ENCODE results near the gene DYNC1I1. TPM values are rescaled to one million over a fixed set of nuclear protein-coding genes. Genes with fewer than 3 reads are reported as not detected.

Gene DYNC1I1
- polyA plus RNA-seq, 12 donors = 0.39 to 1.3 (median 0.83) TPM; not detected in 2

DNA sequence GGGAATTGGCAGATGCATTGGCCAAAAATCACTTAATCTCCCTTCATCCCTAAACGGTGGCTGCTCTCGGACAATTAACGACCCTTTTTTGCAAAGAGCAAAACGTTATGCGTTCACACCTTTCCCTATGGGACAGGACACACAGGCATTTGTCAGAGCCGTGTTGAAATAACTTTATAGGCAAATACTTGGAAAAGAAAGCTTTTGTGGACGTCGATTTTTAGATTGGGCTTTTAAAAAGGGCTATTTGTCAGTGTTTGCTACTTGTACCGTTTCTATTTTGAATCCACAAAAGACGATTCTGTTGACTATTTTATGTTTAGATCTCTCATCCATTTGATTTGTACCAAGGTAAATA, 304.0 kb downstream of the DYNC1I1 start:
- no peak for DNase-seq

DNA sequence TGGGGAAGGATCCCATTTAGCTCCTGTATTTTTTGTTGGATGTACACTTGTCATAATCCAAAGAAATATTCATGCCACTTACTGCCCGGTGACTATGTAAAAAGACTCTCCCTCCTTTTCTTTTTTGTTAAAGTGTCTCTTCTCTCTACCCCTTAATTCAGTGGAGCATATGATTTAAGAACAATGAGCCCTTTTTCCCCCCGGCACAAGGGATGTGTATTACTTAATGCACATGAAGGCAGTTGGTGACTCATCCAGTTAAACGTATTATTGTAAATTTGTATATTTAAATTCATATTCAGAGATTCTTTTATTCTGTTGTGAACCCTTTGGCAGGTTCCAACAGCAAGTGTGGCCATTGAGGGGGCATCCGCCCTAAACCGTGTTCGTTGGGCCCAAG, 307.7 kb downstream of the DYNC1I1 start:
- DNase-seq = no peak

DNA sequence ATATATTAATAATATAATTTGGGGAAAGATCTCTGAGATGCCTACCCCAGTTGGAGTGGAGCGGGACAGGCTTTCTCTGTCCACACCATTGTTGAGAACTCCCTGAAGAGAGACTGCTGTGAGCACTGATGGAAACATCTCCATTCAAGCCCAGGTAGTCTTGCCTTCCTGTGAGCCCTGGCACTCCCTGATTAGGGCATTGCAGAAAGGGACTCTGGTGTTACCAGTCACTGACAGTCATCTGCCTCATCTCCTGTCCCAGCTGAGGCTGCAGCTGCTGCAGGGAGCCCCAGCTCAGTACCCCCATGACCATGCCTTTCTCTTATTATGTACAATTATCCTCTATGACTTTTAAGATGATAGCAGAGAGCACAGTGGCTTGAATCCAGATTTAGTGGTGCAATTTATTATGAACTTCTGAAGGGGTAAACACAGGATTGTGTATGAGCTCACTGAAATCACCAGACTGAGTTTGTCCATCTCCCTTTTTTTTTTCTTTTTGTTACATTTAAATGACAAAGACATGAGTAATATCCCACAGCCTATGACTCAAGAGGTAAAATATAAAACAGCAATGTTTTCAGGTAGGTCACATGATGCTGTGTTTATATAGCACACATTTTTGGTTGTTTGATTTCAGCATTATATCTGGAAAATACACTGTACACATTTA, 312.7 kb downstream of the DYNC1I1 start:
- DNase-seq = no peak

DNA sequence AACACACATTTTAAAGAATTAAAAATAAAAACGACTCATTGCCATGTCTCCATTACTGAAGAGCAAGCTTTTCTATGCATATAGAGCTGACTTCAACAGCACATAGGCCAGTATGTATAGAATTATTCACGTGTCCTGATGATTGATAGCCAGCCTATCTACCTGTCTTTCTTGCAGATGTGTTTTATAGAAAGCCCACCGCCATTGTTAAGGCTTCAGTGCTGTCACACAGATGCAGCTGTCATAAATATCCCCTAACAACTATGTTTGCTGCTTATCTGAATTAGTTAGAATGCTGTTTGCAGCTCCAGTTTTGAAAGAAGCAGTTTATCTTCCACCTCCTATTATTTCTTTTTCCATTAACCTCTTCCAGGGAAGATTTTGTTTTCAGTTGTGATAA, 313.6 kb downstream of the DYNC1I1 start:
- no peak for DNase-seq

DNA sequence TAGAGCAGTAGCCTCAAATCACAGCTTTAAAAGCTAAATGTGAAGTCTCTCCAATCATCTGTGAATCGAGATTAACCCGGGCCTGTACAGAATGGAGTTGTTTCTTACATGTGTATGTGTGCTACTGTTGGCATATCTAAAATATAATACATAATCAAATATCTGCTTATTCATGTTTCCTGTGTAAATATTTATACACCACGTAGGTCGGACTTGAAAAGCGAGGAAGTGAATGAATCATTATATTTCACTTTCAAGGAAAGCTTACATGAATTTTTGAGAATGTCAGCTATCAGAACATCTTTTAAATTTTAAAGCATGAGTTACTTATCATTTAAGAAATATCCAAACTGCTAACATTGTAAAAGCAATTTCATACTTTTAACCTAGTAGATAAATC, 316.2 kb downstream of the DYNC1I1 start:
- no peak for DNase-seq

DNA sequence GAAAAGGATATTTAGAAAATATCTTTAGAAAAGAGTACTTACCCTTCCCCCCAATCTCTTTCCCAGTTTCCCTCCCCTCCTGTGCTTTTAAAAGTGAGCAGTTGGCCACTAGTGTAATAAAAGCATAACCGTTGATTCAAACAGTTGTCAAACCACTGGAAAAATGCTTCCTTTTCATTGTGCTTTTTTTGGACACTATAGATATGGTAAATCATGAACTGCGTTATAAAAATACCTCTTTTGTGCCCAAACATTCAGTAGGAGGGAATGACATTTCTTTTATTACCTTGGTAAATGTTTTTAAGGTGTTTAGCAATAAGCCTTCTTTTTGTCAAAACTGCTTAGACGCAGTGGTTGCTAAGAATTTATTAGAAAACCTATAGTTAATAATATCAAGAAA, 317.2 kb downstream of the DYNC1I1 start:
- no peak for DNase-seq

DNA sequence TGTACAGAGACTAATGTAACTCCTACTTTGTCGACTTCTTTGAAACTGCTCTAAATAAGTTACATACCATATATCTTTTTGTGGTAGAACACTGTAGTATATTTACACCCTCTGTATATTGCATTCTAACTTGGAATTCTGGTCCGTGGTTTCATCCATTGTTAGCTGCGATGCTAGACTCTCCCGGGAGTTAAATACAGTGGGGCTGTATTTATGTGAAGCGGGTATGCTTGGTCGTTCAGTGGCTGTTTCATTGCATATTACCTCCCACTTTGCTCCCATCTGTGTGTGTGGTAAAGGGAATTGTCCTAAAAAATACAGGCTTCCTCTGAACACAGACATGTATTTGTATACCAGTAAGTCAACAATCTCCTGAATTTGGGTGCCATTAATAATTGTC, 318.4 kb downstream of the DYNC1I1 start:
- no peak for DNase-seq

DNA sequence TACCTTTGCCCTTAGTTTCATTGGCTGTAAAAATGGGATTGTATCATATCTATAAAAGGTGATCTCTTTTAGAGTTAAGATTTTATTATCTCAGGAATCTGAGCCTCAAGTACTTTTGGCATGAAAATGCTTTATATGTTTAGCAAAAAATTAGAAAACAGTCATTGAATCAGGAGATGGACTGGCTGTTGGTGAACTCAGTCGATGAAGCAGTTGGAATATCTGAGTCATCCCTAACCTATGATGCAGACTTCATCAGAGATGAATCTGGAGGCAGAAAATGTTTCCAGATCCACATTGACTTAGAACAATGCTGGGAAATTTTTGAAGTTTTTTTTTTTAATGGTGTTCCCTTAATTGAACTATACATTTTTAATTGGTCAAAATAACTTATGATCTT, 321.1 kb downstream of the DYNC1I1 start:
- no peak for DNase-seq

DNA sequence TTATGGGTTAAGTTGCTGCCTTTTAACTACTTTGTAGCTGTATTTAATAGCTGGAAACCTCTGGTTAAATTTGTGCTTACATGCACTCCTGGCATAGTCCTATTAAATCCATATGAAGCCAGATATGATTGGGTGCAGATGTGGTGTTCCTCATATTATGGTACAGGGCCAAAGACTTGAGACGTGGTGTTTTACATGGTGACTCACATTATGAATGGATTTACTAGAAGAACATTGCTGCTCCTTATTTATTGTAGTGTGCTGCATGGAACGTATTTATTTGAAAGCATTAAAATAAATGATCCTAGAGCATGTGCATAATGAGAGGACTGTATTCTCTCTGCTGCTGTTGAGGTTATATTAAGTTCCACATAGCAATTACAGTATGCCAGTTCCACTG, 325.5 kb downstream of the DYNC1I1 start:
- no peak for DNase-seq

DNA sequence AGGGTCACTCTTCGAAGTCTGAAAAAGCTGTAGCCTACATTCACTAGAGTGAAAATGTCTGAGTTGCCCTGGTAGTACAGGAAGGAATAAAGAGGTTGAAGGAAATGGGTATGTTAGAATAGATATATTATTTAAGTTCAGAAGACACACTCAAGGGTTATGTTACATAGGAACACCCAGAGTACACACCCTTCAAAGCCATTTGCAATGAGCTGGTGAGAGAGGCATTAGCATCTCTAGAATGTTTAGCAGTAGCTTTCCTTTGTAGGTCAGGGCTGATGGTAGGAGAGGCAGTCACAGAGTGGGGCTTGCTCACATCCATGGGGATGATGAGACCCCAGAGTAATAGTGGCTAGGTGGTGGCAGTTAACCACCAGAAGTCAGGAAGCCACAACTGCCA, 328.4 kb downstream of the DYNC1I1 start:
- DNase-seq = no peak

DNA sequence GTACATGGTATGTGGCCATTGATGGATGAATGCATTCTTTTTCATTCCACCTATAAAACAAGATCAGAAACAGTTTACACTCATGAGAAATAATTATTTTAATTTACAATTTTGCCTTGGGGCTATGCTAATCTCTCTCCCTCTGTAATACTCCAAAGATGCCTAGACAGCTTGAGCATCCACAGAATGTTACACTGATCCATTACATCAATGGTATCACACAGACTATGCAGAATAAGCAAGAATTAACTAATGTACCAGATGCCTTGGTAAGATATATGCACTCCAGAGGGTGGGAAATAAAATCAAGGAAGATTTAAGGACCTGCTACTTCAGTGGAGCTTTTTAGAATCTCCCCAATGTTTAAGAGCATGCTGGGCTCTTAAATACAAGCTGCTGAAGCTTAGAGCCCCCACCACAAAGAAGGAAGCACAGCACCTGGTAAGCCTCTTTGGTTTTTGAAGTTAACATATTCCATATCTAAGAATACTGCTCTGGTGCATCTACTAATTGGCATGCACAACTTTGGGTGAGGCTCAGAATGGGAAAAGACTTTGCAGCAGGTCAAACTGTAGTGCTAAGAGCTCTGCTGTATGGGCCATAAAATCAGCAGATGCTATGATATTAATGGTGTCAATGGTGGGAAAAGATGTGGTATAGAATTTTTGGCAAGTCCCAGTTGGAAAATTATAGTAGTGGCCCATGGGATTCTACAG, 329.9 kb downstream of the DYNC1I1 start:
- no peak for DNase-seq

DNA sequence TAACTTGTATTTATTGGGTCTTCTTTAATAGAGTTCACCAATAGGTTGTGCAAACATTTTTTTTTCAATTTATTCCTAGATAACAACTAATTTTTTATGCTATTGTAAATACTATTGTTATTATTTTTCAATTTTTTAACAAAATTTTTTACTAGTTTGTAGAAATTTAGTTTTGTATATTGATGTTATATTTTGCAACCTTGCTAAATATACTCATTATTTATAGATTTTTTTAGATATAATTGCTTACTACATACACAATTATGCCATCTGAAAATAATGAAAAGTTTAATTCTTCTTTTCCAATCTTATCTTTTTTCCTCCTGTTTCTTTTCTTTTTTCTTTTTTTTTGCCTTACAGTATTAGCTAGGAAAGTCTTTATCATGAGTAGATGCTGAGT, 332.6 kb downstream of the DYNC1I1 start:
- DNase-seq = no peak

DNA sequence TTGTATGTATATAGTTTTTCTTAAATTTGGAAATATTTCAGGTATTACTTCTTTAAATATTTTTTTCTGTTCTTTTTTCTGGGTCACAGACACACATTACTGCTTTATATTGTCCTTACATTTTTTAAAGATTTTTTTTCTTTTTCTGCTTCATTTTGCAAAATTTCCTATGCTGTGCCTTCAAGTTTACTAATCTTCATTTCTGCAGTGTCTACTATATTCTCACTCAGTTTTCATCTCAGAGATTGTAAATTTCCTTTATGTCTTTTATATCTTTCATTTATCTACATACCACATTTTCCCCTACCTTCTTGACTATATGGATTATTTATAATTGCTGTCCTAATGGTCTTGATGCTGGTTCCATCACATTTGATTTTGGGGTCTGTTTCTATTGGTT, 339.1 kb downstream of the DYNC1I1 start:
- no peak for DNase-seq

DNA sequence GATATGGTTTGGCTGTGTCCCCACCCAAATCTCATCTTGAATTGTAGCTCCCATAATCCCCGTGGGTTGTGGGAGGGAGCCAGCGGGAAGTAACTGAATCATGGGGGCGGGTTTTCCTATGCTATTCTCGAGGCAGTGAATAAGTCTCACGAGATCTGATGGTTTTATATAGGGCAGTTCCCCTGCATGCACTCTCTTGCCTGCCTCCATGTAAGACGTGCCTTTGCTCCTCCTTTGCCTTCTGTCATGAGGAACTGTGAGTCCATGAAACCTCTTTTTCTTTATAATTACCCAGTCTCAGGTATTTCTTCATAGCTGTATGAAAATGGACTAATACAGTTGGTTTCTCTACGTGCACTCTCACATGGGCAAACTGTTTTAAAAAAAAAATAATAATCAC, 341.8 kb downstream of the DYNC1I1 start:
- DNase-seq = no peak

DNA sequence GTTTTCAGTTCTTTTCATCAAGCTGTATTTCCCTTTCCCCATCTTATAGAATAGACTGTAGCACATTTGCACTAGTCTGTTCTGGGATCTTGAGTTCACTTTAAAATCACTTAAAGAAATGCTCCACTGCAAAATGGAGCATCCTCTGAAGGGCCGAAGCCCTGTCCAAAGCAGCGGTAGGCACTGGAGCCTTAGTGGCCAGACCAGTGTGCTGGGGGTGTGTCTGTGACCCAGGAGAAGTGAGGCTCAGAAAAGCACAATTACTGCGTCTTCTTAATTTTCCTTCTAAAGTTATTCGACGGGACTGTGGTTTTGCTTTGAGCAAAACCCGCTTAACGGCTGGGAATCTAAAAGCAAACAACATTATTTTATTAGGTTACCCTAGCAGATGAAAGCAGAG, 343.8 kb downstream of the DYNC1I1 start:
- no peak for DNase-seq

DNA sequence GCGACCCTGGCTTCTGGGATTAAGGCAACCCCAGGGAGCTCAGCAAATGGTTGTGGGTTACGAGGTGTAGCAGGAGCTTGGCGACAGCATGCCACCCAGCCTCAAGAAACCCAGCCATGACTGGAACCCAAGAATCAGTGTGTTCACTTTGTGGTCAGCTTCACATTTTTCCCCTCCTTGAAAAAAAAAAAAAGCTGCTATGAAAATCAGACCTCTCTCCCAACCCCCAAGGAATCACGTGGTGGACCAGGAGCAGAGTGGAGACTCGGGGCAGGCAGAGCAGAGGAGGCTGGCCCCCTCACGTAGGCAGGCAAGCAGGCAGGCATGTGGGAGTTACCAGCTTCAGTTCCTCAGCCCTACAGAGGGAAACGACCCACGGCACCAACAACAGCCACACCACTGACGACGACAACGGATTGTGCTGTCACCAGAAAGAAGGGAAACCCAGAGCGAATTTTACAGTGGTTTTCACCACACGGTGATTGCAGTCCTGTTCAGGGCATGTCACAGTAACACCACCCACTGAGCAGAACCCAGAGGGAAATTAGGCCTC, 346.2 kb downstream of the DYNC1I1 start:
- DNase-seq = no peak

DNA sequence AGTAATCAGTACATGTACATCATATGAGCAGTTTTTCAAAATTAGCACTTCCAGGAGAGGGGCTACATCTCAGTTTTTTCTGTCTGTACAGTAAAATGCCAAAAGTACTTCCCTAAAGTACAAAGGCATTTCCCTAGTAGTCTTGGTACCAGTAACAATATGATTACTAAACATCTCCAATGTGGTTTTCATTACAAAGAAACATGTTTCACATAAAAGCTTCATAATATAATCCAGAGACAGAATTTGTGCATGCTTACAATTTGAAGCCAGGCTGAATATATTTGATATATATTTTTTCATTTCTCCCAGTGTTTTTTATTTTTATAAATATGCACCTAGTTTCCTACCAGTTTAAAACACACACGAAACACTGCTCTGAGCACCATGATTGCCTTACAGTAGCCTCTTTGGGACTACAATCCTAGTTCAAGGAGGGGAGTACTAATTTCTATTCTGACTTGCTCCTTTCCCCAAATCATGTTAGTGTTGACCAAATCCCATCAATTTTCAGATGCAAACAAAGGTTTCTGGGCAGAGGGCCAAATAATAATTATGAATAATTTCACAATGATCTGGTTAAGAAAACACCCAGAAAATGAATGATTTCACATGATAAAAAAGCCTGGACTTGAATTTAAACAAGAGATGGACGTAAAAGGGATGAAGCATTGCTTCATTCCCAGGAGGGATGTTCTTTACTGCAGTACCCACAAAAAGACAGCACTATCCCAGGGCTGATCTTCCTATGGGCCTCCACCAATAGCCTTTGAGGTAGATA, 348.3 kb downstream of the DYNC1I1 start:
- no peak for DNase-seq

DNA sequence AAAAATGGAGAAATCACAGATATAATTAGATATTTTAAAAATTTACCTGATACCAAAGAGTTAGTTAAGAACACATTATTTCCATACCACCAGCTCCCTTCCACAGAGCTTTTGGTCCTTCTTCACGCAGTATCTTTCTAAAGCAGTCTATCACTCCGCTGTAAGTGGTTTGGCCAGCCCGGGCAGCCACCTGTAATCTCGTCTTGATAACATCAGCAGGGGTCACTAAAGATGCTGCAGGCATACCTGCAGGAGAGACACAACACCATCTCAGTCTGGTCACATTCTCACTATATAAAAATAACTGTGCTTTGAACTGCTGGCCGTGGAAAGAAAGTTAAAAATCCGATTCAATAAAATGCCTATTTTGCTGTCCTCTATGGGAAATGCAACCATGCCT, 349.4 kb downstream of the DYNC1I1 start:
- DNase-seq = no peak

DNA sequence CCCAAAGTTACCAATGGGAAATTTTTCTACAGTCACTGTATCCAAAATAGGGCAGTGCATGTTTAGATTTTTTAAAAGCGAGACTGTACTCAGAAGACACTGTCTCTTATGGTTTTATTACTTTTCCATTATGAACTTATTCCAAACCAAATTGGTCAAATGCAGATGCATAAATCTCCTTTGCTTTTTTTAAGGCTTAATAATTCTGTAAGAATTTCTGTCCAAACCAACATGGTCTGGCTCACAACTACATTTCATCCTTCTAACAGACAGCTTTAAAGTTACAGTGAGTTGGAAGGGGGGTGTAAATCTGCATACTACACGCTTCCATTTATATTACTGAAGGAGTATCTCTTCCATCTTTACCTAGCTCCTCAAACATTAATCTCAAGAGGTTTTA, 350.4 kb downstream of the DYNC1I1 start:
- DNase-seq = no peak

DNA sequence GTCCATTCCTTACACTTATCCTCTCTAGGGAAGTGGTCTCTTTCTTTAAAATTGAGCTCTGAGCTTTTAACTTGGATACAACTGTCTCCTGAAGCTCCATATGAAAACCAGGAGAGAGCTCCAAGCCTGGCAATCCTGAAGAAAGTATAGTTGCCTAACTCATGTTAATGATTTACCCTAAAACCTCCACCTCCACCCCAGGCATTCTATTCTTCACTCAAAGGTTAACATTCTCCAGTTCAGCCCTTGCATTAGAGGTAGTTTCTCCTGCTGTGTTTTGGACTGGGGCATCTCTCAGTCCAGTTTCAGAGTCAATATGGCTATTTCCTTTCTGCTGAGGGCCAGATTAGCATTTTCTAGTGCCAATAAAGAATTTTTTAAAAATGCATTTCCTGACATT, 354.0 kb downstream of the DYNC1I1 start:
- DNase-seq = no peak

DNA sequence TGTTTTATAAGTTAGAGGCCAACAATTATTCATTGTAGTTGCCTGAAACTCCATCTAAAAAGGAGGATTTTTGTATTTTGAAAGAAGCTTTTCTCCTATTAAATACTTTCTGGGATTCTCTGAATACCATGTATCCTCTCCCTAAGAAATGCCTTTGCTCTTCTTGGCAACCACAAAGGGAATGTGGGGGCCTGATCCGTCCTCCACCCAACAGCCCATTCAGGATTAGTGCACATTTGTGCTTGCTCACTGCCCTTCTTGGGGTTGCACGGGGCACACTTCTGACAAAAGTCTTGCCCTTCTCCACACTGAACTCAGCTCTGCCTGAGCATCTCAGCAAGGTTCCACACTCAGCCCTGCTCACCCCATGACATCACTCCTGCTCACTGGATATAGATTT, 355.4 kb downstream of the DYNC1I1 start:
- DNase-seq = no peak

DNA sequence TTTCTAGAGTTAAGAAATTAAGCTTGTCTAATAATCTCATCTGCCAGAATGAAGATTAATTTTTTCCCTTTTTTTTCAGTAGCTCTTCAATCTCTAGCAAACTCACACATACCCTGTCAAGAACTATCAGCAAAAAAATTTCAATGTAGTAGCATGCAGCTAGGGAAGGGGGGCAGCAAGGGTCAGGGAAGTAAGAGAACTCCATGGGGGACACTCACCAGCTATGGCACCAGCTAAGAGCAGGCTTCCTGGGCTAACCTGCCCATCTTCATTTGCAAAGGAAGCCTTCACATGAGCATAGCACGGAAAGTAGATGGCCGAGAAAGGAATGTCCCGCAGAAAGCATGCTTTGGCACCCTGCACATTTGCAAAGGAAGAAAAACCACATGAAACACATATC, 359.2 kb downstream of the DYNC1I1 start:
- DNase-seq = no peak

DNA sequence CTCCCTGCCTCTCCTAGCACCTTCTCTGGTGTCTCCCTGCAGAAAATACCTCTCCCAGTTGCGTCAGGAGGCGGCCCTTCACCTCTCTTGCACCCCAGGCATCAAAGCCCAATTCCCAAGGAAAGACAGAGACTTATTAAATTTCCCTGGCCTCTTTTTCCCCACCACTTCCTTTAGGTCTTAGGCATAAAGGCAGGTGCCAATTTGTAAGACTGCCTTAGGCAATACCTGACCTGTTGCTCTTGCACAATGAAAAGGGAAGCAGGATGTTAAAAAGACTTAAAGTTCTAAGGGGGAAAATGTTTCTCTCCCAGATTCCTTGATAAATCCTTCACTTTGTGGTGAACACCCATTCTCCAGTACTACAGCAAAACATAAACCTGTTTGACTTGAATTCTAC, 362.9 kb downstream of the DYNC1I1 start:
- no peak for DNase-seq

Measured in muscle of arm (tissue), 12 donors.